ENCODE measurements around the gene COL9A1. TPM values are rescaled to one million over a fixed set of nuclear protein-coding genes. Genes with fewer than 3 reads are reported as not detected.

The COL9A1 gene
- total and polyA plus RNA-seq, 2 of the 8 experiments (the other 6 are each of a cell fraction or from before 2014, with no cell fraction given), result 7.9 to 18.1 TPM

DNA sequence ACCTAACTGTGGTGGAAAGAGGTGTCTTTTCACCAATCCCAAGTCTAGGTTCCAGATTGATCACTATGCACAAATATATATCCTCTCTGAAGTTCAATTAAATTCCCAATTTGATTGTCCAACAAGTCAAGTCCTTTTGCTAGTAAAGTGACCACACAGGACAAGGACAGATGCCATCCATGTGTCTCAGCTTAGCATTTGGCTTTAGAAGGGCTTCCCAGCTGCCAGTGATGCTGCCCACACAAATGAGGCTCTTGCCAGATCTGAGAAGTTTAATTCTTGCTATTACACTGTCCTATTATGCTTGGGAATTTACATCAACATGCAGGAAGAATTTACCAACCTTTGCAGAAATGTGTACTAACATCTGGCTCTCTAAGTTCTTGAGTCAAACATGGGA lies 108.5 kb downstream of the COL9A1 start:
- Histone ChIP-seq H4K8ac (ENCODE audit: extremely low read depth, insufficient read depth, low read length) (no peak overlapping the region), H2BK15ac (ENCODE audit: low read length) (no peak overlapping the region), H3K23ac (ENCODE audit: insufficient read length) (no peak overlapping the region), H3K79me1 (ENCODE audit: low read depth, low read length) (no peaks in the 10 kb centered on the region), H3K36me3 (ENCODE audit: control insufficient read depth in 2 of 4, insufficient read depth in 4 of 4, low read length in 3 of 4) (no peaks in the 10 kb centered on the region), H4K91ac (replicated peaks; ENCODE audit: insufficient read length, low read length) (no peak overlapping the region), H3K4me2 (ENCODE audit: insufficient read depth in 1 of 2, low read depth in 2 of 2, low read length in 2 of 2) (no peak overlapping the region), H4K20me1 (replicated peaks in 1 of 2; ENCODE audit: control insufficient read depth in 1 of 2, insufficient read depth in 2 of 2, low read length in 2 of 2) (no peaks in the 10 kb centered on the region), H3K18ac (ENCODE audit: extremely low read depth, low read length) (no peak overlapping the region), H3K27me3 (replicated peaks in 1 of 4; ENCODE audit: control insufficient read depth in 3 of 4, extremely low read depth in 1 of 4, insufficient read depth in 3 of 4, low read length in 3 of 4) (no peaks in the 10 kb centered on the region), H2BK20ac (ENCODE audit: low read length) (no peak overlapping the region), H3K79me2 (ENCODE audit: control insufficient read depth in 1 of 2, insufficient read depth in 2 of 2, low read length in 2 of 2) (no peaks in the 10 kb centered on the region), H3K14ac (ENCODE audit: insufficient read length) (no peak overlapping the region), H2AFZ (ENCODE audit: low read length) (no peak overlapping the region), H4K5ac (ENCODE audit: insufficient read length, low read depth, low read length) (no peak overlapping the region), H3K4ac (replicated peaks; ENCODE audit: insufficient read length, low read depth, low read length) (no peak overlapping the region), H3K23me2 (ENCODE audit: low read depth, low read length) (no peaks in the 10 kb centered on the region), H3K27ac (ENCODE audit: low read depth, low read length) (no peak overlapping the region), H3K4me3 (ENCODE audit: extremely low read depth in 1 of 4, insufficient read depth in 2 of 4, low read depth in 3 of 4, low read length in 4 of 4) (no peak overlapping the region), H2AK5ac (ENCODE audit: low read depth, low read length) (no peak overlapping the region), H2BK120ac (replicated peaks; ENCODE audit: low read depth, low read length) (no peak overlapping the region), H3K9ac (replicated peaks in 1 of 4; ENCODE audit: extremely low read depth in 1 of 4, low read depth in 3 of 4, low read length in 3 of 4) (no peak overlapping the region), H3K56ac (replicated peaks; ENCODE audit: insufficient read length, low read depth, low read length) (no peak overlapping the region), H2BK5ac (ENCODE audit: low read depth, low read length) (no peak overlapping the region), H3K9me3 (ENCODE audit: insufficient read depth in 2 of 2, low read depth in 1 of 2, low read length in 1 of 2) (no peaks in the 10 kb centered on the region), H2BK12ac (ENCODE audit: low read depth, low read length) (no peak overlapping the region), H3K4me1 (replicated peaks in 1 of 4; ENCODE audit: control insufficient read depth in 3 of 4, insufficient read depth in 4 of 4, low read length in 3 of 4) (no peaks in the 10 kb centered on the region)
- POLR2A ChIA-PET (ENCODE audit: partially characterized antibody), result no interaction called here
- DNase-seq (ENCODE audit: low read depth in 1 of 2, low spot score in 2 of 2), result no peak
- CTCF ChIA-PET (ENCODE audit: partially characterized antibody), result no interaction called here
- FAIRE-seq, result no peak
- TF ChIP-seq CREB1 (IDR thresholded peaks at IDR 0.05), result no peak
- TF ChIP-seq EZH2 (IDR thresholded peaks at IDR 0.05; ENCODE audit: low read depth, low read length, severe bottlenecking), result no peak
- TF ChIP-seq HDAC6 (IDR thresholded peaks at IDR 0.05; ENCODE audit: low read depth, low read length), result no peak
- TF ChIP-seq CBX8 (IDR thresholded peaks at IDR 0.05; ENCODE audit: borderline replicate concordance, low read depth, low read length), result no peak
- TF ChIP-seq POLR2AphosphoS5 (IDR thresholded peaks at IDR 0.05; ENCODE audit: low read depth, low read length), result no peak
- TF ChIP-seq CTCF (IDR thresholded peaks at IDR 0.05; ENCODE audit: control extremely low read depth in 1 of 3, insufficient read depth in 1 of 3, low read depth in 1 of 3, low read length in 3 of 3), result no peak
- TF ChIP-seq GABPA (IDR thresholded peaks at IDR 0.05; ENCODE audit: borderline replicate concordance, insufficient read depth, low read length), result no peak
- TF ChIP-seq BRCA1 (IDR thresholded peaks at IDR 0.05; ENCODE audit: low read depth, low read length), result no peak
- no peak for TF ChIP-seq CHD2 (IDR thresholded peaks at IDR 0.05; ENCODE audit: low read length)
- no peak for TF ChIP-seq BCL11A (IDR thresholded peaks at IDR 0.05; ENCODE audit: low read depth in 2 of 2, low read length in 2 of 2)
- TF ChIP-seq JUND (IDR thresholded peaks at IDR 0.05; ENCODE audit: low read length), result no peak
- TF ChIP-seq SP2 (IDR thresholded peaks at IDR 0.05; ENCODE audit: low read length), result no peak
- no peak for TF ChIP-seq RFX5 (IDR thresholded peaks at IDR 0.05; ENCODE audit: borderline replicate concordance, low read depth, low read length)
- no peak for TF ChIP-seq NRF1 (IDR thresholded peaks at IDR 0.05; ENCODE audit: low read depth, low read length)
